WERI-Rb-1 (cell line): ENCODE results near the gene UBC.
"Not testable (repeated sequence)": the region's sequence is repeated elsewhere in the genome, so short reads cannot be mapped to it uniquely, and the experiment has no call there.

Source experiments
- DNase-seq: peaks from one replicate; pipeline ENCODE4 v3.0.0-alpha.2; 2020
- H3K27ac ChIP-seq: fragments of 250-450 bp; sonication (Bioruptor Pico); 2 replicates; pipeline ENCODE4 v1.5.1; 2020; ENCODE audit warnings: mild to moderate bottlenecking, moderate library complexity
- H3K27me3 ChIP-seq: fragments of 250-450 bp; sonication (Bioruptor Pico); 2 replicates; pipeline ENCODE4 v1.5.1; 2021; ENCODE audit warnings: mild to moderate bottlenecking, low read depth, moderate library complexity; ENCODE audit not compliant: insufficient read depth, severe bottlenecking
- H3K36me3 ChIP-seq: fragments of 250-450 bp; sonication (Bioruptor Pico); 2 replicates; pipeline ENCODE4 v1.5.1; 2020; ENCODE audit warnings: mild to moderate bottlenecking, moderate library complexity
- H3K4me3 ChIP-seq: 2 replicates; pipeline ENCODE4 v1.5.1; 2011; ENCODE audit warnings: low read depth, mild to moderate bottlenecking, control low read depth, low read length
- H3K9me3 ChIP-seq: fragments of 250-450 bp; sonication (Bioruptor Pico); 2 replicates; pipeline ENCODE4 v1.5.1; 2021; ENCODE audit warnings: mild to moderate bottlenecking, moderate library complexity; ENCODE audit not compliant: severe bottlenecking
- CTCF ChIP-seq: IDR thresholded peaks from 2 replicates; pipeline ENCODE4 v1.5.1; 2011; ENCODE audit warnings: low read depth, mild to moderate bottlenecking, control low read depth, inconsistent platforms, low read length

Gene UBC

GRCh38 chr12:124930586-124930985 is 16.1 kb upstream of the UBC start:
- no peaks in the 10 kb centered on the region for H3K9me3 ChIP-seq
- H3K27ac ChIP-seq, result no peak overlapping the region
- H3K36me3 ChIP-seq, result peaks cover 2% of the 10 kb centered on the region; the same call in 1 of the 2 replicates
- H3K27me3 ChIP-seq, result no peaks in the 10 kb centered on the region
- H3K4me3 ChIP-seq, result no peak overlapping the region
- TF ChIP-seq CTCF, result no peak
- DNase-seq, result no peak

DNA sequence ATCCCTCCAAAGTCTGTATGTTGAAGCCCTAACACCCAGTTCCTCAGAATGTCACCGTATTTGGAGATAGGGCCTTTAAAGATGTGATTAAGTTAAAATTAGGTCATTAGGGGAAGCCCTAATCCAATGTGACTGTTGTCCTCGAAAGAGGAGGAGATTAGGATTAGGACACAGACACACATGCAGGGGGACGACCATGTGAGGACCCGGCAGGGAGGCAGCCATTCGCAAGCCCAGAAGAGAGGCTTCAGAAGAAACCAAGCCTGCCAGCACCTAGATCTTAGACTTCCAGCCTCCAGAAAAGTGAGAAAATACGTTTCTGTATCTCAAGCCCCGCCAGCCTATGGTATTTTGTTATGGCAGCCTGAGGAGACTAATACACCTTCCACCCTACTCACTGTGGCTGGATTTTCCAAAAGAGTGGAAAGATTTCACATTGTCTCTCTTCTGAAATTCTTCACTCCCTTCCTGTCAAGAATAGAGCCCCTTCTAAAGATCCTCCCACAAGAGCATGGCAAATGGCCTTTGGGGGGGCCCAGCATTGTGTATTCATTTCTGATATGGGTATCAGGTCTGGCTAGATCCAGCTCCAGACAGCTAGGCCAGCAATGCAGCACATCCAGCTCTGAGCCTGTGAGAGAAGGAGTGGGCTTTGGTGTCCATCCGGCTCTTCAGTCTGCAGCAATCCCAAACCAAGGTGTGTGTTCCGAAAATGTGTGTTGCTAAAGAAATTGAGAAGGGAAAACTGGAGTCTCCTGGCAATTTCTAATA is 15.4 kb upstream of the UBC start:
- Histone ChIP-seq H3K4me3 (no peak overlapping the region), H3K27ac (no peak overlapping the region), H3K36me3 (peaks cover 2% of the 10 kb centered on the region; the same call in 1 of the 2 replicates), H3K27me3 (no peaks in the 10 kb centered on the region), H3K9me3 (no peaks in the 10 kb centered on the region)
- peak; percentile 55 for DNase-seq
- no peak for TF ChIP-seq CTCF

DNA sequence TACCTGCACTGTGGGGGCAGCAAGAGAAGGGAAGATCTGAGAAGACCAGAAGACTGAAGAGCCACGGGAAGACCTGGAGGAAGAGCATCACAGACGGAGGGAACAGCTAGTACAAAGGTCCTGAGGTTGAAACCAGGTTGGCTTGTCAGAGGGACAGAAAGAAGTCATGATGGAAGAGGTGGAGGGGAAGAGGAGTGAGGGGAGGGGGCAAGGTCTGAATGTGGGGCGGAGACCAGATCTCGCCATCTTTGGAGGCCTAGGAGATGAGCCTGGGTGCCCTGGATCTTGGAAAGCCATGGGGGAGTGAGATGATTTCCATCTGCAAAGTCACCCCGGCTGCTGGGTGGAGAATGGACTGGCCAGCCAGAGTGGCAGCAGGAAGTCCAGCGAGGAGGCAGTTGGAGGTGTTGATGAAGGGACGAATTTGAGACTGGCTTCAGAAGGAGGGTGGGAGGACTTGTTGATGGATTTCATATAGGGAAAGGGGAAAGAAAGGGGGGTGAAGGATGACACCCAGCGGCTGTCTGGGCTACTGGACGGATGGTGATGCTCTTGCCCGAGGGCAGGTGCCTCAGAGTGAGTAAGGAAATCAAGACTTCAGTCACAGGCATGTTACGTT is 14.6 kb upstream of the UBC start:
- H3K4me3 ChIP-seq, result no peak overlapping the region
- DNase-seq, result no peak
- no peaks in the 10 kb centered on the region for H3K9me3 ChIP-seq
- H3K27ac ChIP-seq, result no peak overlapping the region
- TF ChIP-seq CTCF, result peak; percentile 28; the same call in 1 of the 2 replicates
- peaks cover 2% of the 10 kb centered on the region; the same call in 1 of the 2 replicates for H3K36me3 ChIP-seq
- H3K27me3 ChIP-seq, result no peaks in the 10 kb centered on the region

- H3K27ac ChIP-seq, result peak overlapping the region; percentile 78
- DNase-seq, result no peak
- H3K4me3 ChIP-seq, result 0 out of 2 replicates have a peak overlapping the region, but pooled peaks have one; percentile 0
- H3K36me3 ChIP-seq, result peaks cover 2% of the 10 kb centered on the region; the same call in 1 of the 2 replicates
- no peaks in the 10 kb centered on the region for H3K9me3 ChIP-seq
- no peak for TF ChIP-seq CTCF
- H3K27me3 ChIP-seq, result no peaks in the 10 kb centered on the region
These were observed 13.9 kb upstream of the UBC start for GRCh38 chr12:124928095-124928911.

- H3K36me3 ChIP-seq, result peaks cover 2% of the 10 kb centered on the region; the same call in 1 of the 2 replicates
- peak overlapping the region; percentile 78 for H3K27ac ChIP-seq
- no peaks in the 10 kb centered on the region for H3K9me3 ChIP-seq
- peak overlapping the region; percentile 82 for H3K4me3 ChIP-seq
- TF ChIP-seq CTCF, result no peak
- no peaks in the 10 kb centered on the region for H3K27me3 ChIP-seq
- peak; percentile 86 for DNase-seq
These were observed 13.0 kb upstream of the UBC start for GRCh38 chr12:124927201-124928094.

DNA sequence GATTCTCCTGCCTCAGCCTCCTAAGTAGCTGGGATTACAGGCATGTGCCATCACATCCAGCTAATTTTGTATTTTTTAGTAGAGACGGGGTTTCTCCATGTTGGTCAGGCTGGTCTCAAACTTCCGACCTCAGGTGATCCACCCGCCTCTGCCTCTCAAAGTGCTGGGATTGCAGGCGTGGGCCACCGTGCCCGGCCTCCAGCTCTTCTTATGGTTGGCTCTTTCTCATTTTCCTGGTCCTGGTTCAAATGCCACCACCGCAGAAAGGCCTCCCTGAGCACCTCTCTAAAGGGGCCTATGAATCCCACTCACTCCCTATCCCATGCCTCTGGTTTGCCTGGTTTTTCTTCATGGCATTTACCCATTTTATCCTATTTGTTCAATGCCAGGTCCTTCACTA is 11.3 kb upstream of the UBC start:
- not testable (repeated sequence) for H3K4me3 ChIP-seq, H3K27ac ChIP-seq, H3K36me3 ChIP-seq, H3K9me3 ChIP-seq, DNase-seq, H3K27me3 ChIP-seq
